Left ventricle myocardium inferior (tissue), 1 donor: ENCODE measurements around the gene CCL28. TPM values are rescaled to one million over a fixed set of nuclear protein-coding genes. Genes with fewer than 3 reads are reported as not detected.
"Not testable (repeated sequence)": the region's sequence is repeated elsewhere in the genome, so short reads cannot be mapped to it uniquely, and the experiment has no call there.

ENCODE experiments used
- DNase-seq: peaks from one replicate; pipeline ENCODE4 v3.0.0-alpha.2; 2020
- H3K27ac ChIP-seq: fragments of 200-600 bp; replicated peaks from 2 replicates; pipeline ENCODE4 v1.8.0; 2021
- H3K27me3 ChIP-seq: fragments of 200-600 bp; 2 replicates; pipeline ENCODE4 v1.8.0; 2021; ENCODE audit warnings: low read depth
- H3K36me3 ChIP-seq: fragments of 200-600 bp; 2 replicates; pipeline ENCODE4 v1.8.0; 2021
- H3K4me1 ChIP-seq: fragments of 200-600 bp; 2 replicates; pipeline ENCODE4 v1.8.0; 2021
- H3K4me3 ChIP-seq: fragments of 200-600 bp; 2 replicates; pipeline ENCODE4 v1.8.0; 2021; ENCODE audit warnings: mild to moderate bottlenecking, moderate library complexity
- H3K9me3 ChIP-seq: fragments of 200-600 bp; replicated peaks from 2 replicates; pipeline ENCODE4 v1.8.0; 2021
- CTCF ChIP-seq: fragments of 200-600 bp; IDR thresholded peaks from 2 replicates; pipeline ENCODE4 v1.8.0; 2021; ENCODE audit warnings: antibody characterized with exemption, mild to moderate bottlenecking, borderline replicate concordance
- intact Hi-C: fragments of 100-400 bp; cut with micrococcal nuclease; formaldehyde crosslinking; loops from one replicate; pipeline ENCODE4 v1.11.0; 2022
- total RNA-seq: library from RNA; stranded (reverse); fragmentation: NEBNext Ultra II Directional; extraction: Animal tissue kit (Norgen Biotek cat#: 25700); gene quantifications from one replicate; pipeline ENCODE4 v1.2.1, GENCODE V29; 2021
- donor health status: DM: no; HTN: yes; CAD: no; lungs with severe emphysema.

Gene CCL28
- total RNA-seq, 1 donor from 2014 or later, result 0.60 TPM

- no peak overlapping the region for H3K4me3 ChIP-seq
- no peaks in the 10 kb centered on the region for H3K27me3 ChIP-seq
- H3K4me1 ChIP-seq, result no peaks in the 10 kb centered on the region
- DNase-seq, result no peak
- no peak overlapping the region for H3K27ac ChIP-seq
- no peaks in the 10 kb centered on the region for H3K36me3 ChIP-seq
- intact Hi-C loops, result no loop called here
- no peak for TF ChIP-seq CTCF
- H3K9me3 ChIP-seq, result peaks cover 3% of the 10 kb centered on the region
Measured at GRCh38 chr5:43409809-43410271, 2.4 kb downstream of the CCL28 start.

- H3K4me3 ChIP-seq, intact Hi-C loops, H3K9me3 ChIP-seq, H3K4me1 ChIP-seq, H3K36me3 ChIP-seq, DNase-seq, H3K27ac ChIP-seq: not testable (repeated sequence)
- peaks cover 44% of the 10 kb centered on the region for H3K27me3 ChIP-seq
Measured at GRCh38 chr5:43402524-43403066, 9.6 kb downstream of the CCL28 start.

- no peaks in the 10 kb centered on the region for H3K9me3 ChIP-seq
- no peak for TF ChIP-seq CTCF
- intact Hi-C loops, result no loop called here
- no peaks in the 10 kb centered on the region for H3K36me3 ChIP-seq
- H3K27me3 ChIP-seq, result peaks cover 52% of the 10 kb centered on the region
- no peak overlapping the region for H3K27ac ChIP-seq
- no peak for DNase-seq
- no peak overlapping the region for H3K4me3 ChIP-seq
- peaks cover 6% of the 10 kb centered on the region for H3K4me1 ChIP-seq
Measured at GRCh38 chr5:43401827-43402226, 10.4 kb downstream of the CCL28 start.

- Histone ChIP-seq H3K9me3 (no peaks in the 10 kb centered on the region), H3K4me1 (peaks cover 9% of the 10 kb centered on the region), H3K27me3 (peaks cover 69% of the 10 kb centered on the region), H3K36me3 (no peaks in the 10 kb centered on the region), H3K27ac (no peak overlapping the region), H3K4me3 (no peak overlapping the region)
- no peak for DNase-seq
- TF ChIP-seq CTCF, result peak; percentile 18
- intact Hi-C loops, result no loop called here
Measured at GRCh38 chr5:43400082-43400481, 12.1 kb downstream of the CCL28 start.

GRCh38 chr5:43396762-43397304 lies 15.4 kb downstream of the CCL28 start:
- intact Hi-C loops, result no loop called here
- DNase-seq, result peak; percentile 30
- peaks cover 58% of the 10 kb centered on the region for H3K27me3 ChIP-seq
- no peaks in the 10 kb centered on the region for H3K36me3 ChIP-seq
- no peaks in the 10 kb centered on the region for H3K9me3 ChIP-seq
- peaks cover 9% of the 10 kb centered on the region for H3K4me1 ChIP-seq
- no peak for TF ChIP-seq CTCF
- no peak overlapping the region for H3K27ac ChIP-seq
- peak overlapping the region; percentile 68 for H3K4me3 ChIP-seq

GRCh38 chr5:43390471-43390870 lies 21.7 kb downstream of the CCL28 start:
- TF ChIP-seq CTCF, result no peak
- Histone ChIP-seq H3K36me3 (no peaks in the 10 kb centered on the region), H3K27ac (no peak overlapping the region), H3K27me3 (peaks cover 4% of the 10 kb centered on the region), H3K9me3 (no peaks in the 10 kb centered on the region), H3K4me1 (no peaks in the 10 kb centered on the region), H3K4me3 (no peak overlapping the region)
- no peak for DNase-seq
- intact Hi-C loops, result no loop called here
